Thyroid gland (tissue), 4 donors: Measurements from ENCODE around the gene HID1.

ENCODE experiments used
- POLR2A ChIP-seq, 2 donors: fragments of 450-650 bp; IDR thresholded peaks; one replicate each; pipeline ENCODE4 v1.6.1; 2017; ENCODE audit warnings: antibody characterized with exemption in 2 of 2, mild to moderate bottlenecking in 2 of 2, moderate library complexity in 1 of 2
- TF ChIP-seq, protein P1 (sequence below), 6 experiments: fragments of 200-600 bp in 3 of 6; fragments of 450-650 bp in 3 of 6; sonication (generic) in 3 of 6; IDR thresholded peaks; one replicate each; pipeline ENCODE4 v1.5.1; 2016 to 2019; ENCODE audit warnings: antibody characterized with exemption in 6 of 6, mild to moderate bottlenecking in 2 of 6, inconsistent platforms in 1 of 6, moderate library complexity in 1 of 6

- TF ChIP-seq, protein P1, sequence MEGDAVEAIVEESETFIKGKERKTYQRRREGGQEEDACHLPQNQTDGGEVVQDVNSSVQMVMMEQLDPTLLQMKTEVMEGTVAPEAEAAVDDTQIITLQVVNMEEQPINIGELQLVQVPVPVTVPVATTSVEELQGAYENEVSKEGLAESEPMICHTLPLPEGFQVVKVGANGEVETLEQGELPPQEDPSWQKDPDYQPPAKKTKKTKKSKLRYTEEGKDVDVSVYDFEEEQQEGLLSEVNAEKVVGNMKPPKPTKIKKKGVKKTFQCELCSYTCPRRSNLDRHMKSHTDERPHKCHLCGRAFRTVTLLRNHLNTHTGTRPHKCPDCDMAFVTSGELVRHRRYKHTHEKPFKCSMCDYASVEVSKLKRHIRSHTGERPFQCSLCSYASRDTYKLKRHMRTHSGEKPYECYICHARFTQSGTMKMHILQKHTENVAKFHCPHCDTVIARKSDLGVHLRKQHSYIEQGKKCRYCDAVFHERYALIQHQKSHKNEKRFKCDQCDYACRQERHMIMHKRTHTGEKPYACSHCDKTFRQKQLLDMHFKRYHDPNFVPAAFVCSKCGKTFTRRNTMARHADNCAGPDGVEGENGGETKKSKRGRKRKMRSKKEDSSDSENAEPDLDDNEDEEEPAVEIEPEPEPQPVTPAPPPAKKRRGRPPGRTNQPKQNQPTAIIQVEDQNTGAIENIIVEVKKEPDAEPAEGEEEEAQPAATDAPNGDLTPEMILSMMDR (IDR thresholded peaks at IDR 0.05): no peak
- TF ChIP-seq POLR2A (IDR thresholded peaks at IDR 0.05): no peak
Measured at GRCh38 chr17:75019710-75020109, 47.2 kb upstream of the HID1 start.
